ENCODE results near the gene RTL10. TPM values are rescaled to one million over a fixed set of nuclear protein-coding genes. Genes with fewer than 3 reads are reported as not detected.

The RTL10 gene
- total RNA-seq, 1 donor from 2014 or later = 20.0 TPM

DNA sequence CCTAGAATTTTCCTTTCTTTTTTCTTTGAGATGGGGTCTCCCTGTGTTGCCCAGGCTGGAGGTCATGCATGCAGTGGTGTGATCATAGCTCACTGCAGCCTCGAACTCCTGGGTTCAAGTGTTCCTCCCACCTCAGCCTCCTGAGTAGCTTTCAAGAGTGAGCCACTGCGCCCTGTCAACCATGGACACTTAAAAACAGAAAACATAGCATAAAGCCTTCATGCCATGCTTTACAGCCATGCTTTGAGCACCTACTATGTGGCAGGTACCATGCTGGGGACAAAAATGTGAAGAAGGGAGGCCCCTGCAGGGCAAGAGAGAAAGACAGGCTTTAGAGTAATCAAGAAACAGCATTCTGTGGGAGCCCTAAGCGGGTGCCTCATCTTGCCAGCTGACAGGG lies 13.7 kb upstream of the RTL10 start:
- no peak for DNase-seq
- H3K27me3 Mint-ChIP-seq = peaks cover 6% of the 10 kb centered on the region
- intact Hi-C loops (cut with micrococcal nuclease) = no loop called here
- H3K9me3 Mint-ChIP-seq = no peaks in the 10 kb centered on the region
- H3K4me3 Mint-ChIP-seq = no peak overlapping the region
- H3K27ac Mint-ChIP-seq = no peak overlapping the region
- H3K36me3 Mint-ChIP-seq (ENCODE audit: low read depth) = no peaks in the 10 kb centered on the region
- H3K4me1 Mint-ChIP-seq = no peaks in the 10 kb centered on the region

DNA sequence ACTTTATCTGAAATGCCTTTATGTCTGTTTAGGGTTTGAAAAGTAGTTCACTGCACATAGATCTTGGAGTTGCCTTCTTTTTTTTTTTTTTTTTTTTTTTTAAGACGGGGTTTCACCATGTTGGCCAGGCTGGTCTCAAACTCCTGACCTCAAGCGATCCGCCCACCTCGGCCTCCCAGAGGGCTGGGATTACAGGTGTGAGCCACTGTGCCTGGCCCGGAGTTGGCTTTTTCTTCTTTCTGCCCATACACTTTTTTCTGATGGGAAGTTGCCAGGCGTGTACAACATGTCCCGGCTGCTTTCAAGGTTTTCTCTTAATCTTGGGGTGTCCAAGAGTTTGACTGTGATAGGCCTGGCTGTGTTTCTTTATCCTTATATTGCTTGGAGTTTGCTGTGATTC lies 12.9 kb upstream of the RTL10 start:
- Mint-ChIP-seq H3K9me3 (no peaks in the 10 kb centered on the region), H3K36me3 (ENCODE audit: low read depth) (no peaks in the 10 kb centered on the region), H3K27me3 (peaks cover 6% of the 10 kb centered on the region), H3K4me3 (no peak overlapping the region), H3K4me1 (no peaks in the 10 kb centered on the region), H3K27ac (no peak overlapping the region)
- DNase-seq = no peak
- intact Hi-C loops (cut with micrococcal nuclease) = no loop called here

- Mint-ChIP-seq H3K36me3 (ENCODE audit: low read depth) (no peaks in the 10 kb centered on the region), H3K9me3 (no peaks in the 10 kb centered on the region), H3K27ac (no peak overlapping the region), H3K4me3 (no peak overlapping the region), H3K4me1 (no peaks in the 10 kb centered on the region), H3K27me3 (peaks cover 6% of the 10 kb centered on the region)
- DNase-seq = no peak
- intact Hi-C loops (cut with micrococcal nuclease) = no loop called here
Observed at GRCh38 chr22:19866665-19867009, 12.0 kb upstream of the RTL10 start.

DNA sequence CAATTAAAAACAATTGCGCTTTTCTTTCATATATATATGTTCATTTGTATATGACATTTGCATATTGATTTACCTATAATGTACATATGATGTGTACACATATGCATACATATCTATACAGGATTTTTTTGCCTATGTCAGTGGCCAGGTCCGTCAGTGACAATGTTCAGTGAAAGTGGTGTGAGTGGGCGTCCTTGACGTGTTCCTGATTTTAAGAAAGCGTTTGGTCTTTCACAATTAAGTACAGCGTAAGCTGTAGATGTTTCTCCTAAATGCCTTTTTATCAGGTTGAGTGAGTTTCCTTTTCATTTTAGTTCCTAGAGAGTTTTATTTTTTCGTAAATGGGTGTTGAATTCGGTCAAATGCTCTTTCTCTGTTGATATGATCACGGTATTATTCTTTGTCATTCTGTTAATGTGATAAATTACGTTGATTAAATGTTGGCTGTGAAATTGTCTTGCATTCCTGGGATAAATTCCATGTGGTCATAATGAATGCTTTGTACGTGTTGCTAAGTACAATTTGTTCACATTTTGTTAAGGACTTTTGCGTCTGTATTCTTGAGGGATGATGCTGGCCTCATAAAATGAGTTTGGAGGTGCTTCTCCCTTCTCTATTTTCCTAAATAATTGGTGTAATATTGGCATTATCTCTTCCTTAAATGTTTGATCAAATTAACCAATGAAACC lies 10.6 kb upstream of the RTL10 start:
- no peaks in the 10 kb centered on the region for H3K36me3 Mint-ChIP-seq (ENCODE audit: low read depth)
- intact Hi-C loops (cut with micrococcal nuclease) = no loop called here
- H3K27ac Mint-ChIP-seq = no peak overlapping the region
- H3K27me3 Mint-ChIP-seq = peaks cover 6% of the 10 kb centered on the region
- no peak for DNase-seq
- no peaks in the 10 kb centered on the region for H3K4me1 Mint-ChIP-seq
- no peaks in the 10 kb centered on the region for H3K9me3 Mint-ChIP-seq
- H3K4me3 Mint-ChIP-seq = no peak overlapping the region

- no peak for DNase-seq
- Mint-ChIP-seq H3K36me3 (ENCODE audit: low read depth) (no peaks in the 10 kb centered on the region), H3K27me3 (peaks cover 6% of the 10 kb centered on the region), H3K4me3 (no peak overlapping the region), H3K27ac (no peak overlapping the region), H3K4me1 (no peaks in the 10 kb centered on the region), H3K9me3 (no peaks in the 10 kb centered on the region)
- intact Hi-C loops (cut with micrococcal nuclease) = no loop called here
Observed at GRCh38 chr22:19864538-19865106, 9.9 kb upstream of the RTL10 start.

- Mint-ChIP-seq H3K27me3 (peaks cover 6% of the 10 kb centered on the region), H3K4me1 (no peaks in the 10 kb centered on the region), H3K36me3 (ENCODE audit: low read depth) (no peaks in the 10 kb centered on the region), H3K9me3 (no peaks in the 10 kb centered on the region), H3K4me3 (no peak overlapping the region), H3K27ac (no peak overlapping the region)
- DNase-seq = no peak
- intact Hi-C loops (cut with micrococcal nuclease) = no loop called here
Observed at GRCh38 chr22:19863571-19863970, 8.9 kb upstream of the RTL10 start.

DNA sequence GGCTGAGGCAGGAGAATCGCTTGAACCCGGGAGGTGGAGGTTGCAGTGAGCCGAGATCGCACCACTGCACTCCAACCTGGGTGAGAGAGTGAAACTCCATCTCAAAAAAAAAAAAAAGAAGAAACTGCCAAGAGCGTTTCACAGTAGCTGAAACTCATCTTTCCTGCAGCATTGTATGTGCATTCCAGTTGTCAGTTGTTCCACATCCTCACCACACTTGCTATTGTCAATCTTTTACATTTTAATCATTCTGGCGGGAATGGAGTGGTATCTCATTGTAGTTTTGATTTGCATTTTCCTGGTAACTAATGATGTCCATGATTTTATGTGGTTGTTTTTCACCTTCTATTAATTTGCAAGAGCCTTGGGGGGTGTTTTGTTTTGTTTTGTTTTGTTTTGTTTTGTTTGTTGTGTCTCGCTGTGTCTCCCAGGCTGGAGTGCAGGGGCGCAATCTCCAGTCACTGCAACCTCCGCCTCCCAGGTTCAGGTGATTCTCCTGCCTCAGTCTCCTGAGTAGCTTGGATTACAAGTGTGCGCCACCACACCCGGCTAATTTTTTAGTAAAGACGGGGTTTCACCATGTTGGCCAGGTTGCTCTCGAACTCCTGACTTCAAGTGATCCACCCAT lies 8.1 kb upstream of the RTL10 start:
- Mint-ChIP-seq H3K36me3 (ENCODE audit: low read depth) (no peaks in the 10 kb centered on the region), H3K4me3 (no peak overlapping the region), H3K9me3 (no peaks in the 10 kb centered on the region), H3K27me3 (peaks cover 3% of the 10 kb centered on the region), H3K27ac (no peak overlapping the region), H3K4me1 (no peaks in the 10 kb centered on the region)
- DNase-seq = no peak
- intact Hi-C loops (cut with micrococcal nuclease) = no loop called here

- Mint-ChIP-seq H3K36me3 (ENCODE audit: low read depth) (no peaks in the 10 kb centered on the region), H3K9me3 (no peaks in the 10 kb centered on the region), H3K27ac (no peak overlapping the region), H3K4me1 (peaks cover 5% of the 10 kb centered on the region), H3K4me3 (no peak overlapping the region), H3K27me3 (peaks cover under 1% of the 10 kb centered on the region)
- intact Hi-C loops (cut with micrococcal nuclease) = loop anchor here (10.0 kb wide), 3 partner anchors 255 to 1145 kb away; partner anchors contain the start of genes C22orf39, RANBP1, THAP7 and TRMT2A
- DNase-seq = no peak
Observed at GRCh38 chr22:19859861-19860510, 5.3 kb upstream of the RTL10 start.

- Mint-ChIP-seq H3K27me3 (no peaks in the 10 kb centered on the region), H3K27ac (no peak overlapping the region), H3K9me3 (no peaks in the 10 kb centered on the region), H3K4me1 (peaks cover 21% of the 10 kb centered on the region), H3K4me3 (no peak overlapping the region), H3K36me3 (ENCODE audit: low read depth) (peaks cover 12% of the 10 kb centered on the region)
- no peak for DNase-seq
- intact Hi-C loops (cut with micrococcal nuclease) = loop anchor here (10.0 kb wide), 3 partner anchors 257 to 1147 kb away; partner anchors contain the start of genes C22orf39, RANBP1, THAP7 and TRMT2A
Observed at GRCh38 chr22:19857382-19857781, 2.7 kb upstream of the RTL10 start.

DNA sequence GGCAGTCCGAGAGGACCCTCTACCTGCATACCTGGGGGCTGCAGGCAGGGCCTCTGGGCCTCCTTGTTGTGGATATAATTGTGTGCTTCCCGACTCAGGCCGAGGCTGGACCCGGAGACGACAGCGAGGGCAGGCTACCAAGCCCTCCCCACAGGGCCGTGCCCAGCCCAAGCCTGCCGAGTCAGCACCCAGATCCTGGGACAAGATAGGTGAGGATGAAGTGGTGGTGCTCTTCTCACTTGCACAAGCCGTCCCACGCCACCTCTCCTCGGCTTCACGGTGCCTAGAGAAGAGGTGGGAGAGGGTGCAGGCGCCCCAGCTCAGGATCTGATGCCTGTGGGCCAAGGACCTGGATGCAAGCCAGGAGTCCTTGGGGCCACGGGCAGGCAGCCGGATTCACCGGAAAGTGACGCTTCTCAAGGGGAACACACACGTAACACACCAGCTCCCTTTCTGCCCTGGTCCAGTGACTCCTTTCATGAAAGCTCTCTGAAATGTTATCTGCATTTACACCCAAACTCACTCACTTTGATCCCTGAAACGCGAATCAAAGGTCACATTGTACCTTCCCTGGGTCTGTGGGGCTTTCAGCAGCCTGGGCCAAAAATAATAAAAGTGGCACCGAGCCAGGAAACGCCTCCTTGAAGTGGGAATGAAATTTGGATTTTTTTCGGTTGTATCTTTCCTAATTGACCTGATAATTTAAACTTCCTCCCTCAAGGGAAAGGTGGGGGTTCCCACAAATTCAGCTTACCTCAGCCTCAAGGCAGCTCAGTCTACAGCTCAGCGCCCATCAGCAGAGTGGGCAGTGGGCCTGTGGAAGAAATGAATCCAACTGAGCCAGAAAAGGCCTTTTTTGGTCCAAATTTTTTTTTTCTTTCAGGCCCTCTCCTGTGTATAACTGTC lies 1.1 kb upstream of the RTL10 start:
- intact Hi-C loops (cut with micrococcal nuclease) = loop anchor here (1.0 to 10.0 kb wide), 4 partner anchors 86 to 1149 kb away; partner anchors contain the start of genes C22orf39, COMT, RANBP1 and THAP7
- no peaks in the 10 kb centered on the region for H3K27me3 Mint-ChIP-seq

GRCh38 chr22:19853879-19854777 lies 546 bp downstream of the RTL10 start:
- peak; percentile 80 for DNase-seq
- Mint-ChIP-seq H3K4me1 (peaks cover 24% of the 10 kb centered on the region), H3K36me3 (ENCODE audit: low read depth) (peaks cover 27% of the 10 kb centered on the region), H3K27me3 (no peaks in the 10 kb centered on the region), H3K9me3 (no peaks in the 10 kb centered on the region), H3K4me3 (peak overlapping the region; percentile 92), H3K27ac (peak overlapping the region; percentile 96)
- intact Hi-C loops (cut with micrococcal nuclease) = loop anchor here (1.0 to 10.0 kb wide), 4 partner anchors 37 to 1151 kb away; partner anchors contain the start of genes C22orf39, RANBP1, THAP7 and TRMT2A

More for the DNA sequence above, 1.1 kb upstream of the RTL10 start:
- H3K4me1 Mint-ChIP-seq = peaks cover 24% of the 10 kb centered on the region
- H3K9me3 Mint-ChIP-seq = no peaks in the 10 kb centered on the region
- peak; percentile 85 for DNase-seq
- H3K4me3 Mint-ChIP-seq = peak overlapping the region; percentile 92
- peak overlapping the region; percentile 96 for H3K27ac Mint-ChIP-seq
- H3K36me3 Mint-ChIP-seq (ENCODE audit: low read depth) = peaks cover 16% of the 10 kb centered on the region

- H3K27me3 Mint-ChIP-seq = no peaks in the 10 kb centered on the region
- peaks cover 33% of the 10 kb centered on the region for H3K36me3 Mint-ChIP-seq (ENCODE audit: low read depth)
- H3K4me3 Mint-ChIP-seq = peak overlapping the region; percentile 92
- H3K27ac Mint-ChIP-seq = peak overlapping the region; percentile 96
- H3K9me3 Mint-ChIP-seq = no peaks in the 10 kb centered on the region
- intact Hi-C loops (cut with micrococcal nuclease) = loop anchor here (10.0 kb wide), 3 partner anchors 262 to 1152 kb away; partner anchors contain the start of genes C22orf39, RANBP1, THAP7 and TRMT2A
- DNase-seq = peak; percentile 55
- peaks cover 24% of the 10 kb centered on the region for H3K4me1 Mint-ChIP-seq
Observed at GRCh38 chr22:19853058-19853878, 1.4 kb downstream of the RTL10 start.

Measured in activated CD4-positive, alpha-beta T cell treated with anti-CD3 and anti-CD28 coated beads, Interleukin-2, amount 10 ng/mL, durations not matched to agents 24 days and 14 days (primary cell).